A673 (cell line): ENCODE results near the gene TMTC2. TPM values are rescaled to one million over a fixed set of nuclear protein-coding genes. Genes with fewer than 3 reads are reported as not detected.
A peak's percentile ranks its signal among the peaks of the same experiment; 100 is the strongest.

ENCODE experiments used
- BruUV-seq: library from RNA; stranded (reverse); fragments of 400-500 nt; replicated peaks from 2 replicates; lab custom pipeline; 2021; lab: Mats Ljungman, UMichigan
- CTCF ChIA-PET: fragments of 300-600 bp; sonication (Branson Sonifier 250); formaldehyde crosslinking; loops from one replicate; lab custom pipeline; 2022; ENCODE audit warnings: antibody characterized with exemption; lab: Charles Lee
- POLR2A ChIA-PET: fragments of 300-600 bp; sonication (Branson Sonifier 250); formaldehyde crosslinking; loops from one replicate; lab custom pipeline; 2022; ENCODE audit warnings: antibody characterized with exemption; ENCODE audit not compliant: low non-redundant PET; lab: Charles Lee
- DNase-seq: peaks from one replicate; pipeline ENCODE4 v3.0.0-alpha.2; 2015; ENCODE audit warnings: low spot score
- H3K27ac ChIP-seq: fragments of 200-600 bp; sonication (generic); 2 replicates; pipeline ENCODE4 v1.5.1; 2016; ENCODE audit warnings: mixed run types, low read depth, mild to moderate bottlenecking, mixed read lengths, antibody characterized with exemption, low read length; ENCODE audit not compliant: poor library complexity, severe bottlenecking
- H3K27me3 ChIP-seq: fragments of 200-600 bp; sonication (generic); replicated peaks from 2 replicates; pipeline ENCODE4 v1.6.1; 2017; ENCODE audit warnings: mixed run types, low read depth, mild to moderate bottlenecking, mixed read lengths, antibody characterized with exemption, low read length; ENCODE audit not compliant: insufficient read depth, poor library complexity
- H3K36me3 ChIP-seq: fragments of 200-600 bp; sonication (generic); 2 replicates; pipeline ENCODE4 v1.6.1; 2016; ENCODE audit warnings: mixed run types, mild to moderate bottlenecking, mixed read lengths, antibody characterized with exemption, low read length; ENCODE audit not compliant: insufficient read depth, poor library complexity, severe bottlenecking
- H3K4me1 ChIP-seq: fragments of 200-600 bp; sonication (generic); 2 replicates; pipeline ENCODE4 v1.6.1; 2017; ENCODE audit warnings: mixed run types, mild to moderate bottlenecking, mixed read lengths, antibody characterized with exemption, low read length; ENCODE audit not compliant: insufficient read depth, poor library complexity, severe bottlenecking
- H3K4me3 ChIP-seq: fragments of 200-600 bp; sonication (generic); 2 replicates; pipeline ENCODE4 v1.5.1; 2016; ENCODE audit warnings: low read depth, mixed run types, mild to moderate bottlenecking, mixed read lengths, low read length; ENCODE audit not compliant: poor library complexity, severe bottlenecking
- H3K9me3 ChIP-seq: fragments of 200-600 bp; sonication (generic); 2 replicates; pipeline ENCODE4 v1.6.1; 2016; ENCODE audit warnings: mixed run types, low read depth, mild to moderate bottlenecking, mixed read lengths, antibody characterized with exemption, low read length; ENCODE audit not compliant: poor library complexity, severe bottlenecking
- EZH2 ChIP-seq: fragments of 200-600 bp; sonication (generic); IDR thresholded peaks from 2 replicates; pipeline ENCODE4 v1.6.1; 2017; ENCODE audit warnings: borderline replicate concordance, low read depth, mild to moderate bottlenecking, mixed read lengths, antibody characterized with exemption, low read length; ENCODE audit not compliant: poor library complexity, severe bottlenecking
- intact Hi-C: fragments of 100-400 bp; cut with micrococcal nuclease; formaldehyde crosslinking; loops from one replicate; pipeline ENCODE4 v1.10.0; 2022; ENCODE audit not compliant: unreplicated experiment
- total RNA-seq: library from RNA; stranded (reverse); gene quantifications from 2 replicates; pipeline ENCODE4 v1.2.3, GENCODE V29; 2021
- TF ChIP-seq, protein P1 (sequence below): fragments of 300-800, 200-600 bp; sonication (generic); conservative IDR thresholded peaks from 2 replicates; pipeline ENCODE4 v1.5.1; 2017; ENCODE audit warnings: low read depth, mild to moderate bottlenecking, antibody characterized with exemption, low read length, moderate library complexity, mixed read lengths

The TMTC2 gene
- total RNA-seq, 1 experiment from 2014 or later, result 3.3 TPM

DNA sequence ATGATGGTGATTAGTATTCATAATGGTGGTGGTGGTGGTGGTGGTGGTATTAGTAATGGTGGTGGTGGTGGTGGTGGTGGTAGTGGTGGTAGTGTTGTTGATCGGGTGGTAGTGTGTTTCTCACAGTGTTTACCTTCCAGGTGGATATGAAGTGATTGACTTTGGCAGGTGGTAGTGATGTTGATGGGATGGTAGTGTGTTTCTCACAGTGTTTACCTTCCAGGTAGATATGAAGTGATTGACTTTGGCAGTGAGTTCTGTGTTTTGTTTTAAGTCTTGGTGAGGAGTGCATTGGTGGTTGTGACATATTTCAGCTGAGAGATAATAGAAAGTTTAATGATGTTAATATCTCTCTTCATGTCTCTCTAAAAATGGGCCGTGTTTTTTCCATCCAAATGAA is 189.4 kb downstream of the TMTC2 start:
- Histone ChIP-seq H3K27me3 (no peaks in the 10 kb centered on the region), H3K36me3 (no peaks in the 10 kb centered on the region), H3K4me1 (peaks cover 21% of the 10 kb centered on the region), H3K27ac (no peak overlapping the region), H3K4me3 (no peak overlapping the region), H3K9me3 (no peaks in the 10 kb centered on the region)
- TF ChIP-seq EZH2, result no peak
- TF ChIP-seq, protein P1, sequence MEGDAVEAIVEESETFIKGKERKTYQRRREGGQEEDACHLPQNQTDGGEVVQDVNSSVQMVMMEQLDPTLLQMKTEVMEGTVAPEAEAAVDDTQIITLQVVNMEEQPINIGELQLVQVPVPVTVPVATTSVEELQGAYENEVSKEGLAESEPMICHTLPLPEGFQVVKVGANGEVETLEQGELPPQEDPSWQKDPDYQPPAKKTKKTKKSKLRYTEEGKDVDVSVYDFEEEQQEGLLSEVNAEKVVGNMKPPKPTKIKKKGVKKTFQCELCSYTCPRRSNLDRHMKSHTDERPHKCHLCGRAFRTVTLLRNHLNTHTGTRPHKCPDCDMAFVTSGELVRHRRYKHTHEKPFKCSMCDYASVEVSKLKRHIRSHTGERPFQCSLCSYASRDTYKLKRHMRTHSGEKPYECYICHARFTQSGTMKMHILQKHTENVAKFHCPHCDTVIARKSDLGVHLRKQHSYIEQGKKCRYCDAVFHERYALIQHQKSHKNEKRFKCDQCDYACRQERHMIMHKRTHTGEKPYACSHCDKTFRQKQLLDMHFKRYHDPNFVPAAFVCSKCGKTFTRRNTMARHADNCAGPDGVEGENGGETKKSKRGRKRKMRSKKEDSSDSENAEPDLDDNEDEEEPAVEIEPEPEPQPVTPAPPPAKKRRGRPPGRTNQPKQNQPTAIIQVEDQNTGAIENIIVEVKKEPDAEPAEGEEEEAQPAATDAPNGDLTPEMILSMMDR, result no peak
- intact Hi-C loops, result no loop called here
- no TSS peak for BruUV-seq
- DNase-seq, result no peak
- ChIA-PET CTCF (no interaction called here), POLR2A (no interaction called here)

- no peak for DNase-seq
- Histone ChIP-seq H3K9me3 (no peaks in the 10 kb centered on the region), H3K27me3 (no peaks in the 10 kb centered on the region), H3K36me3 (no peaks in the 10 kb centered on the region), H3K4me3 (no peak overlapping the region), H3K4me1 (peaks cover 15% of the 10 kb centered on the region), H3K27ac (no peak overlapping the region)
- BruUV-seq, result no TSS peak
- TF ChIP-seq EZH2, result no peak
- TF ChIP-seq, protein P1, result no peak
- ChIA-PET POLR2A (no interaction called here), CTCF (no interaction called here)
- intact Hi-C loops, result no loop called here
These were observed 191.3 kb downstream of the TMTC2 start for GRCh38 chr12:82877963-82878362.

DNA sequence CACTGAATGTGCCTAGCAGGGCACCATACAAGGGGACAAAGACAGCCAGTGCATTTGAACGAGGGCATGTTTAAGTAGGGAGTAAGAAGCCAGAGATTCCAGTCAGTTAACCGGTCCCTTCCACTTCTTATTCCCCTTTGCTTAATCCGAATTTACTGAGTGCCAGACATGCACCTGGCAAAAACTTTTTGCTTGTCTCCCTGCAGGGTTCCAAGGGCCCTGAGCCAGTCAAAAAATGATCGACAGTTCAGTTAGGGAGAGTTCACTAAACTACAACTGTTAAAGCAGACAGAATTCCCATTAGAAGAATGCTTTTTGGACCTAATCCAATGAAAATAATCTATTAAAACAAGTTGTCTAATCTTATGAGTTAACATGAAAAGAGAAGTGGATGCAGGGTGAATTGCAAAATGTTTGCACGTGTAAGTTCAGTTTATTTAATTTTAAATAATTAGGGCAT is 193.8 kb downstream of the TMTC2 start:
- CTCF ChIA-PET, result no interaction called here
- peak; percentile 14 for DNase-seq
- POLR2A ChIA-PET, result no interaction called here
- no peak overlapping the region for H3K27ac ChIP-seq
- no peaks in the 10 kb centered on the region for H3K36me3 ChIP-seq
- no TSS peak for BruUV-seq
- TF ChIP-seq, protein P1, result no peak
- TF ChIP-seq EZH2, result no peak
- peaks cover 24% of the 10 kb centered on the region for H3K4me1 ChIP-seq
- intact Hi-C loops, result loop anchor here (10.0 kb wide), 1 partner anchor 196 kb away; the partner anchor contains the start of gene TMTC2
- no peaks in the 10 kb centered on the region for H3K9me3 ChIP-seq
- no peaks in the 10 kb centered on the region for H3K27me3 ChIP-seq
- no peak overlapping the region for H3K4me3 ChIP-seq
